RWPE2 (cell line): Measurements from ENCODE around the gene ATG101.

ENCODE experiments used
- ATAC-seq: fragments of 200-7000 bp; cut with Tn5 transposase; 3 replicates; pipeline ENCODE4 v1.9.1; 2021; ENCODE audit warnings: low read depth
- DNase-seq: peaks from one replicate; pipeline ENCODE4 v3.0.0-alpha.2; 2020; ENCODE audit warnings: low spot score
- H3K27ac ChIP-seq: fragments of 450-650 bp; 2 replicates; pipeline ENCODE4 v1.5.1; 2017; ENCODE audit warnings: mild to moderate bottlenecking; ENCODE audit not compliant: poor library complexity, severe bottlenecking
- H3K27me3 ChIP-seq: fragments of 250-450 bp; sonication (Bioruptor Pico); 2 replicates; pipeline ENCODE4 v1.5.1; 2021; ENCODE audit warnings: mild to moderate bottlenecking, moderate library complexity; ENCODE audit not compliant: insufficient read depth, poor library complexity, severe bottlenecking
- H3K36me3 ChIP-seq: fragments of 250-450 bp; sonication (Bioruptor Pico); 2 replicates; pipeline ENCODE4 v1.5.1; 2020; ENCODE audit warnings: low read depth, mild to moderate bottlenecking, moderate library complexity
- H3K4me1 ChIP-seq: fragments of 250-450 bp; sonication (Bioruptor Pico); 2 replicates; pipeline ENCODE4 v1.5.1; 2021; ENCODE audit warnings: mild to moderate bottlenecking, moderate library complexity; ENCODE audit not compliant: insufficient read depth, poor library complexity, severe bottlenecking
- H3K4me3 ChIP-seq: fragments of 250-450 bp; sonication (Bioruptor Pico); 2 replicates; pipeline ENCODE4 v1.5.1; 2021; ENCODE audit warnings: mild to moderate bottlenecking, moderate library complexity; ENCODE audit not compliant: severe bottlenecking
- H3K9me3 ChIP-seq: fragments of 250-450 bp; sonication (Bioruptor Pico); 2 replicates; pipeline ENCODE4 v1.5.1; 2021; ENCODE audit warnings: mild to moderate bottlenecking, moderate library complexity; ENCODE audit not compliant: severe bottlenecking
- CTCF ChIP-seq: fragments of 450-650 bp; IDR thresholded peaks from one replicate; pipeline ENCODE4 v1.5.1; 2017; ENCODE audit warnings: mild to moderate bottlenecking, moderate library complexity; ENCODE audit not compliant: poor library complexity, severe bottlenecking

Gene ATG101

GRCh38 chr12:52041695-52042123 lies 28.1 kb upstream of the ATG101 start:
- no peaks in the 10 kb centered on the region for H3K36me3 ChIP-seq
- H3K4me3 ChIP-seq: no peak overlapping the region
- H3K27ac ChIP-seq: no peak overlapping the region
- H3K27me3 ChIP-seq: no peaks in the 10 kb centered on the region
- H3K9me3 ChIP-seq: no peaks in the 10 kb centered on the region
- no peak for TF ChIP-seq CTCF
- no peak for ATAC-seq
- no peaks in the 10 kb centered on the region for H3K4me1 ChIP-seq
- DNase-seq: no peak

- H3K4me1 ChIP-seq: no peaks in the 10 kb centered on the region
- H3K27ac ChIP-seq: no peak overlapping the region
- no peaks in the 10 kb centered on the region for H3K36me3 ChIP-seq
- no peaks in the 10 kb centered on the region for H3K9me3 ChIP-seq
- DNase-seq: no peak
- no peak for TF ChIP-seq CTCF
- ATAC-seq: no peak
- no peak overlapping the region for H3K4me3 ChIP-seq
- no peaks in the 10 kb centered on the region for H3K27me3 ChIP-seq
Measured at GRCh38 chr12:52042706-52043385, 26.9 kb upstream of the ATG101 start.

- H3K36me3 ChIP-seq: no peaks in the 10 kb centered on the region
- H3K27me3 ChIP-seq: no peaks in the 10 kb centered on the region
- H3K27ac ChIP-seq: no peak overlapping the region
- DNase-seq (no peak), ATAC-seq (no peak)
- H3K9me3 ChIP-seq: no peaks in the 10 kb centered on the region
- no peak overlapping the region for H3K4me3 ChIP-seq
- TF ChIP-seq CTCF: no peak
- H3K4me1 ChIP-seq: no peaks in the 10 kb centered on the region
Measured at GRCh38 chr12:52043386-52044212, 26.2 kb upstream of the ATG101 start.

GRCh38 chr12:52044292-52044983 lies 25.3 kb upstream of the ATG101 start:
- no peak for TF ChIP-seq CTCF
- no peak overlapping the region for H3K27ac ChIP-seq
- ATAC-seq (no peak), DNase-seq (no peak)
- no peak overlapping the region for H3K4me3 ChIP-seq
- no peaks in the 10 kb centered on the region for H3K36me3 ChIP-seq
- no peaks in the 10 kb centered on the region for H3K27me3 ChIP-seq
- no peaks in the 10 kb centered on the region for H3K4me1 ChIP-seq
- H3K9me3 ChIP-seq: no peaks in the 10 kb centered on the region
